ENCODE results near the gene RPL12. TPM values are rescaled to one million over a fixed set of nuclear protein-coding genes. Genes with fewer than 3 reads are reported as not detected.

The RPL12 gene
- total RNA-seq, 4 donors from 2014 or later = 2,461 to 2,856 (median 2,671) TPM

DNA sequence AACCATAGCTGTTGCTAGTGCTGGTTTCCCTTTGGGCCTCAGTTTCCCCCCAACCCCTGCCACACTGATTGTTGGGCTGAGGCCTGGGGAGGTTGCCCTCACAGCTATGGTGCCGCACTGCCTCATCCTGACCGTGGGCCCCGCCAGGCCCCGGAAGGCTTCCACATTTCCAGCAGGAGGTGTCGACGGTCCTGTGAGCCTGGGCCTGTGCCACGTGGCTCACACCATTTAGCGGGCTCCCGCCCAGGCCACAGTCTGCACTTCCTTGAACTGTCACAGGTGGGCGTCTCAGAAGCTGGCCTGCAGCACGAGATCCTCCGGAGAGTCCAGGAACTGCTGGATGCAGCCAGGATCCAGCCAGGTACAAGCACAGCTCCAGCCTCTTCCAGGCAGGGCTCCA is 45.8 kb upstream of the RPL12 start:
- TF ChIP-seq, protein P1, sequence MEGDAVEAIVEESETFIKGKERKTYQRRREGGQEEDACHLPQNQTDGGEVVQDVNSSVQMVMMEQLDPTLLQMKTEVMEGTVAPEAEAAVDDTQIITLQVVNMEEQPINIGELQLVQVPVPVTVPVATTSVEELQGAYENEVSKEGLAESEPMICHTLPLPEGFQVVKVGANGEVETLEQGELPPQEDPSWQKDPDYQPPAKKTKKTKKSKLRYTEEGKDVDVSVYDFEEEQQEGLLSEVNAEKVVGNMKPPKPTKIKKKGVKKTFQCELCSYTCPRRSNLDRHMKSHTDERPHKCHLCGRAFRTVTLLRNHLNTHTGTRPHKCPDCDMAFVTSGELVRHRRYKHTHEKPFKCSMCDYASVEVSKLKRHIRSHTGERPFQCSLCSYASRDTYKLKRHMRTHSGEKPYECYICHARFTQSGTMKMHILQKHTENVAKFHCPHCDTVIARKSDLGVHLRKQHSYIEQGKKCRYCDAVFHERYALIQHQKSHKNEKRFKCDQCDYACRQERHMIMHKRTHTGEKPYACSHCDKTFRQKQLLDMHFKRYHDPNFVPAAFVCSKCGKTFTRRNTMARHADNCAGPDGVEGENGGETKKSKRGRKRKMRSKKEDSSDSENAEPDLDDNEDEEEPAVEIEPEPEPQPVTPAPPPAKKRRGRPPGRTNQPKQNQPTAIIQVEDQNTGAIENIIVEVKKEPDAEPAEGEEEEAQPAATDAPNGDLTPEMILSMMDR (IDR thresholded peaks at IDR 0.05) = no peak
- no peak for TF ChIP-seq POLR2A (IDR thresholded peaks at IDR 0.05)
- H3K4me3 ChIP-seq (ENCODE audit: low read depth, poor library complexity, severe bottlenecking) = no peak overlapping the region
- WGBS, 2 donors = 82 to 85% methylated on average over 8 to 12 of the region's 12 CpGs
- no peak for DNase-seq (ENCODE audit: low spot score in 2 of 2)
- intact Hi-C loops (cut with DNase I; ENCODE audit: low total_unique reads) = loop anchor here (10.0 kb wide), 1 partner anchor 1508 kb away; no protein-coding TSS in a partner anchor

DNA sequence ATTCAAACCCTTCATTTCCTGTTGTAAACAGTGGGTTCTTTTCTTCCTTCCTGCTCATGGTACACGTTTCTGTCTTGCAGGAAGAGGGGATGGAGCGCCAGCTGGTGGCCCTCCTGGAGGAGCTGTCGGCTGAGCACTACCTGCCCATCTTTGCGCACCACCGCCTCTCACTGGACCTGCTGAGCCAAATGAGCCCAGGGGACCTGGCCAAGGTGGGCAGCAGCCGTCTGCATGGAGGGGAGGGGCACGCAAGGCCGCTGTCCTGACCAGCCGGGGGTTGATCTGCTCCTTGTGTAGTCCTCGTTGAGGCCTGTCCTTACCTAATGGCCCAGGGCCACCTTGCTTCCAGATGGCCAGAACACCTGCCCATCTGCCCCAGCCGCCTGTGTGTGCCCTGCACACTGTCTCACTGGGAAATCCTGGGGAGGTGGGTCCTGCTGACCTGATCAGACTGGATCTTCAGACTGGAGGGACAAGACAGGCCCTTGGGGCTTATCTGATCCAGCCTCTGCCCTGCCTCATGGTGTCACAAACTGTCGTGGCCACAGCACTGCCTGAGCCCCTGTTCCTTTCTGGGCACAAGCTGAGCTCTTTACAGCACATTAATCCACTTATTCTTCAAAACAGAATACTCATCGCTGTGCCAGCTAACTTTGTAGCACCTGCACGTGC is 44.8 kb upstream of the RPL12 start:
- intact Hi-C loops (cut with DNase I; ENCODE audit: low total_unique reads) = loop anchor here (10.0 kb wide), 1 partner anchor 1509 kb away; no protein-coding TSS in a partner anchor
- no peak for TF ChIP-seq POLR2A (IDR thresholded peaks at IDR 0.05)
- TF ChIP-seq, protein P1 (IDR thresholded peaks at IDR 0.05) = no peak
- H3K4me3 ChIP-seq (ENCODE audit: low read depth, poor library complexity, severe bottlenecking) = no peak overlapping the region
- 80 to 82% methylated on average over 13 to 14 of the region's 14 CpGs for WGBS, 2 donors
- DNase-seq (ENCODE audit: low spot score in 2 of 2) = no peak

DNA sequence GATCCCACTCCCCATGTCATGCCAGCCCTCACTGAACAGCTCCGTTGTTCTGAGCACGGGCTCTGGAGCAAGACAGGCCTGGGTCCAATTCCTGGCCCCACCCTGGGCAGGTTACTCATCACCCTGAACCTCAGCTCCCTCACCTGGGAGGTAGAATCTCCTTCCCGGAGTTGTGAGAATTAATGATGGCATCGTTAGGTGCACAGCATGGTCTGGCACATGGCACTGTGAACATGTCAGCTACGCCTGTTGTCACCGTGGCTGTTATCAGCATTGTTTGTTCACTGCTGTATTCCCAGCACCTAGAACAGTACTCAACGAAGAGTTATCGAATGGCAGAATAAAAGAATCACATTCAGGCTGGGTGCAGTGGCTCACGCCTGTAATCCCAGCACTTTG is 43.1 kb upstream of the RPL12 start:
- no peak for TF ChIP-seq POLR2A (IDR thresholded peaks at IDR 0.05)
- TF ChIP-seq, protein P1 (IDR thresholded peaks at IDR 0.05) = no peak
- 70 to 74% methylated on average over 9 of the region's 9 CpGs for WGBS, 2 donors
- DNase-seq (ENCODE audit: low spot score in 2 of 2) = no peak
- intact Hi-C loops (cut with DNase I; ENCODE audit: low total_unique reads) = loop anchor here (10.0 kb wide), 1 partner anchor 1510 kb away; no protein-coding TSS in a partner anchor
- H3K4me3 ChIP-seq (ENCODE audit: low read depth, poor library complexity, severe bottlenecking) = no peak overlapping the region

DNA sequence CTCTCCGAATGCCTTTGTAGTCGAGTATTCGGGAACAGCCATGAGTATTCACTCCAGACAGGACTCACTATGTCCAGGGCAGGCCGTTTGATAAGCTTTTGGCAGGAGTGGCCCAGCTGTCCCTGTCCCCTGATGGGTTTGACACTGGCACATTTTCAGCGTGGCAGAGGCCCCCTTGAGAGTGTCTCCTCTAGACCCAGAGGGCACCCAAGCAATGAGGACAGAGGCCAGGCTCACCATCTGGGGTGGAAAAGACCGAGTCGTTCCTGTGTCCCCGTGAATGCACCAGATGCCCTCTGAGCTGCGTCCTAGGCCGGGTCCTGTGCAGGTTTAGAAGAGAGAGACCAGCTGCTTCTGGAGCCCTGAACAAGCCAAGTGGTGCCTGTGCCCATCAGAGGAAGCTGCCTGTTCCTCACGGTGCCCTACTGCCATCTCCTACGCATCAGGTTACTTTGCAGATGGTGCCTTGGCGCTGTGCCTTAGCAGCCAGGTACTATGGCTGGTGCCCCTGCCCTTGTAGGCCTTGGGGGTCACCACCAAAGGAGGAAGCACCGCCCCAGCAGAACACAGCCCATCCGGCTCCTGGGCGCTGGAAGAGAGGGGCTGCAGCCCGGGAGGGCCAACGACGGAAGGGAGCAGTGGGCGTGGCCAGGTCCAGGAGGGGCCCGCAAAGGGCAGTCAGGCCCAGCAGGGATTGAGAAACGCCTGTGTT is 42.5 kb upstream of the RPL12 start:
- 78 to 83% methylated on average over 21 to 22 of the region's 22 CpGs for WGBS, 2 donors
- intact Hi-C loops (cut with DNase I; ENCODE audit: low total_unique reads) = loop anchor here (10.0 kb wide), 1 partner anchor 1511 kb away; no protein-coding TSS in a partner anchor

DNA sequence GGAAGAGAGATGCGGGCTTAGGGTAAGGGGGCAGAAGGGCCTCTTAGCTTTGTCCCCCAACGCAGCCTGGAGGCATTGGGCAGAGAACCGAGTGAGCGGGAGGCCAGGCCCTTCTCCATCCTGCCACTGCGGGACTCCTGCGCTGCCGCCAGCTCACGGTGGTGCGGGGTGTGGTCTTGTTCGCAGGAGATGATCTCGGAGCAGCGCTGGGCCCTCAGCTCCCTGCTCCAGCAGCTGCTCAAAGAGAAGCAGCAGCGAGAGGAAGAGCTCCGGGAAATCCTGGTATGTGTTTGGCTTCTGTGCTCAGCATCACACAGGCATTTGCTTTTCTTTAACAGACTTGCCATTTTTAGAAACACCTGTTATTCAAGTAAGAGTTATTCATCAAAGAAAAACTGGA is 41.4 kb upstream of the RPL12 start:
- no peak for DNase-seq (ENCODE audit: low spot score in 2 of 2)
- no peak overlapping the region for H3K4me3 ChIP-seq (ENCODE audit: low read depth, poor library complexity, severe bottlenecking)
- TF ChIP-seq POLR2A (IDR thresholded peaks at IDR 0.05) = no peak
- TF ChIP-seq, protein P1 (IDR thresholded peaks at IDR 0.05) = no peak
- WGBS, 2 donors = 78 to 85% methylated on average over 14 of the region's 14 CpGs
- intact Hi-C loops (cut with DNase I; ENCODE audit: low total_unique reads) = loop anchor here (10.0 kb wide), 1 partner anchor 1512 kb away; no protein-coding TSS in a partner anchor

More for the DNA sequence above, 42.5 kb upstream of the RPL12 start:
- no peak for DNase-seq (ENCODE audit: low spot score in 2 of 2)
- TF ChIP-seq, protein P1 (IDR thresholded peaks at IDR 0.05) = no peak
- TF ChIP-seq POLR2A (IDR thresholded peaks at IDR 0.05) = no peak
- no peak overlapping the region for H3K4me3 ChIP-seq (ENCODE audit: low read depth, poor library complexity, severe bottlenecking)

Data from lower leg skin (tissue), 4 donors.